ENCODE data around the gene SGIP1. TPM values are rescaled to one million over a fixed set of nuclear protein-coding genes. Genes with fewer than 3 reads are reported as not detected.

The SGIP1 gene, protein sequence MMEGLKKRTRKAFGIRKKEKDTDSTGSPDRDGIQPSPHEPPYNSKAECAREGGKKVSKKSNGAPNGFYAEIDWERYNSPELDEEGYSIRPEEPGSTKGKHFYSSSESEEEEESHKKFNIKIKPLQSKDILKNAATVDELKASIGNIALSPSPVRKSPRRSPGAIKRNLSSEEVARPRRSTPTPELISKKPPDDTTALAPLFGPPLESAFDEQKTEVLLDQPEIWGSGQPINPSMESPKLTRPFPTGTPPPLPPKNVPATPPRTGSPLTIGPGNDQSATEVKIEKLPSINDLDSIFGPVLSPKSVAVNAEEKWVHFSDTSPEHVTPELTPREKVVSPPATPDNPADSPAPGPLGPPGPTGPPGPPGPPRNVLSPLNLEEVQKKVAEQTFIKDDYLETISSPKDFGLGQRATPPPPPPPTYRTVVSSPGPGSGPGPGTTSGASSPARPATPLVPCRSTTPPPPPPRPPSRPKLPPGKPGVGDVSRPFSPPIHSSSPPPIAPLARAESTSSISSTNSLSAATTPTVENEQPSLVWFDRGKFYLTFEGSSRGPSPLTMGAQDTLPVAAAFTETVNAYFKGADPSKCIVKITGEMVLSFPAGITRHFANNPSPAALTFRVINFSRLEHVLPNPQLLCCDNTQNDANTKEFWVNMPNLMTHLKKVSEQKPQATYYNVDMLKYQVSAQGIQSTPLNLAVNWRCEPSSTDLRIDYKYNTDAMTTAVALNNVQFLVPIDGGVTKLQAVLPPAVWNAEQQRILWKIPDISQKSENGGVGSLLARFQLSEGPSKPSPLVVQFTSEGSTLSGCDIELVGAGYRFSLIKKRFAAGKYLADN
- total RNA-seq, result 10 to 100 TPM in 1 of 4 donors, 1 to 10 TPM in 3; 3.9 to 14.7 (median 6.5) TPM

DNA sequence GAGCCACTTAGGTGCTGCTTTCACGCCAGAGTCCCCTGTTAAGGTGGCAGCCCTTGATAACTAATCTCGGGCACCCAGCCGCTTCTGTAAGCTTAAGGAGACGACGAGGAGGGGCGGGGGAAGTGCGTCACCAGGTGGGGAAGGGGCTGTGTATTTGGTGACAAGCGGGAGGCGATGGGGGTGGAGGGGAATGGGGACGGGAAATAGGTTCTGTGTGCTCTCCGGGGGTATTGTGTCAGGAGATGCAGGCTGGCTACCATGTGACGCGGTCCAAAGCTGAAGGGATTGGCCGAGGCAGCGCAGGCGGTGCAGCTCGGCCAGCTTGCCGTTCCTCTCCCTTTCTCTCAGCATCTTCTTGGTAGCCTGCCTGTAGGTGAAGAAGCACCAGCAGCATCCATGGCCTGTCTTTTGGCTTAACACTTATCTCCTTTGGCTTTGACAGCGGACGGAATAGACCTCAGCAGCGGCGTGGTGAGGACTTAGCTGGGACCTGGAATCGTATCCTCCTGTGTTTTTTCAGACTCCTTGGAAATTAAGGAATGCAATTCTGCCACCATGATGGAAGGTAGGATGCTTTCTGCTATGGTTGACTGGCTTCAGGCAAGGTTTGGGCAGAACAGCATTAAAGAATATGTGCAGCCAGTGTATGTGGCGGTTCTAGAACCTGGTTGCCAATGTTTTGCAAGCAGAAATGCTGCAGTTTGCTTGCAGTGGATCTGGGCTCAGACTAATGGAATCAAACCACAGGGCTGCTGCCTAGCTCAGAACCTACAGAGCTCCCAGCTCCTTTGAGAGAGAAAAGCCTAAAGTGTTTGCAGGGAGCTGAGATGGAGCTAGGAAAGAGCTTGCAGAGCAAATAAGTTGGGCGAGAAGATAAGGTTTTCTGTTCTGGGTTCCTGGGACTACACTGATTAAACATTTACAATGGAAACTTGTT is at the start of gene SGIP1:
SGIP1 (plus strand) TSS at position 350 of the 937 bp plus-strand sequence; CDS start at position 556, 206 bp downstream.
- Histone ChIP-seq H3K27me3 (no peaks in the 10 kb centered on the region), H3K4me3 (peak within 1 kb of the TSS; percentile 31 to 56 (median 34)), H3K27ac (peak within 1 kb of the TSS; percentile 10 to 77 (median 65)), H3K36me3 (no peaks in the 10 kb centered on the region), H3K4me1 (peaks cover 0 to 15% (median 4%) of the 10 kb centered on the region in 4 donors), H3K9me3 (no peaks in the 10 kb centered on the region)
- WGBS, 2 donors, result 22 to 24% methylated on average over 25 of the region's 25 CpGs
- DNase-seq (ENCODE audit: low spot score in 2 of 2), result peak; percentile 23 to 41
- TF ChIP-seq, protein P1, sequence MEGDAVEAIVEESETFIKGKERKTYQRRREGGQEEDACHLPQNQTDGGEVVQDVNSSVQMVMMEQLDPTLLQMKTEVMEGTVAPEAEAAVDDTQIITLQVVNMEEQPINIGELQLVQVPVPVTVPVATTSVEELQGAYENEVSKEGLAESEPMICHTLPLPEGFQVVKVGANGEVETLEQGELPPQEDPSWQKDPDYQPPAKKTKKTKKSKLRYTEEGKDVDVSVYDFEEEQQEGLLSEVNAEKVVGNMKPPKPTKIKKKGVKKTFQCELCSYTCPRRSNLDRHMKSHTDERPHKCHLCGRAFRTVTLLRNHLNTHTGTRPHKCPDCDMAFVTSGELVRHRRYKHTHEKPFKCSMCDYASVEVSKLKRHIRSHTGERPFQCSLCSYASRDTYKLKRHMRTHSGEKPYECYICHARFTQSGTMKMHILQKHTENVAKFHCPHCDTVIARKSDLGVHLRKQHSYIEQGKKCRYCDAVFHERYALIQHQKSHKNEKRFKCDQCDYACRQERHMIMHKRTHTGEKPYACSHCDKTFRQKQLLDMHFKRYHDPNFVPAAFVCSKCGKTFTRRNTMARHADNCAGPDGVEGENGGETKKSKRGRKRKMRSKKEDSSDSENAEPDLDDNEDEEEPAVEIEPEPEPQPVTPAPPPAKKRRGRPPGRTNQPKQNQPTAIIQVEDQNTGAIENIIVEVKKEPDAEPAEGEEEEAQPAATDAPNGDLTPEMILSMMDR (IDR thresholded peaks at IDR 0.05), result no peak
- TF ChIP-seq EP300 (IDR thresholded peaks at IDR 0.05), result peak in 1 of 2 donors; percentile 24

DNA sequence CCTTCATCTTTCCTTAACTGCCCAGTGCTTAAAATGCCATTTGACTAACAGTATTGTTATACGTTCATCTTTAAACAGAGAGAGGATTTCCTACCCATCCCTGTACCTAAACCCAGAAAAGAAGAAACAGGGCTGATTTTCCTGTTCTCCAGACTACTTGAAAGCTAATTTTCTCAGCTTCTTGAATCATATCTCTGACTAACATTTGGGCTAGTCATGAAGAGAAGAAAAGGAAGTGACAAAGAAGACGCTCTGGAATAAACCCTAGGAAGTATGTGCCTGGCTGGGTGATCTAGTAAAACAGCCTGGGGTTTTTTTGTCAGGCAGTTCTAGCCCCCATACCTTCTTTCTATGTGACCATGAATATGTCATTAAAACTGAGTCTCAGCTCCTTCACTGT is 44.8 kb upstream of the SGIP1 start:
- H3K27ac ChIP-seq, result no peak overlapping the region
- WGBS, 2 donors, result 50 to 61% methylated on average over 2 of the region's 2 CpGs
- no peaks in the 10 kb centered on the region for H3K9me3 ChIP-seq
- H3K4me1 ChIP-seq, result peaks cover 0 to 3% (median 0%) of the 10 kb centered on the region in 4 donors
- TF ChIP-seq POLR2A (IDR thresholded peaks at IDR 0.05) (no peak), EP300 (IDR thresholded peaks at IDR 0.05) (no peak)
- TF ChIP-seq, protein P1 (IDR thresholded peaks at IDR 0.05), result no peak
- H3K36me3 ChIP-seq, result no peaks in the 10 kb centered on the region
- H3K27me3 ChIP-seq, result no peaks in the 10 kb centered on the region
- DNase-seq (ENCODE audit: low spot score in 2 of 2), result no peak
- H3K4me3 ChIP-seq, result no peak overlapping the region

DNA sequence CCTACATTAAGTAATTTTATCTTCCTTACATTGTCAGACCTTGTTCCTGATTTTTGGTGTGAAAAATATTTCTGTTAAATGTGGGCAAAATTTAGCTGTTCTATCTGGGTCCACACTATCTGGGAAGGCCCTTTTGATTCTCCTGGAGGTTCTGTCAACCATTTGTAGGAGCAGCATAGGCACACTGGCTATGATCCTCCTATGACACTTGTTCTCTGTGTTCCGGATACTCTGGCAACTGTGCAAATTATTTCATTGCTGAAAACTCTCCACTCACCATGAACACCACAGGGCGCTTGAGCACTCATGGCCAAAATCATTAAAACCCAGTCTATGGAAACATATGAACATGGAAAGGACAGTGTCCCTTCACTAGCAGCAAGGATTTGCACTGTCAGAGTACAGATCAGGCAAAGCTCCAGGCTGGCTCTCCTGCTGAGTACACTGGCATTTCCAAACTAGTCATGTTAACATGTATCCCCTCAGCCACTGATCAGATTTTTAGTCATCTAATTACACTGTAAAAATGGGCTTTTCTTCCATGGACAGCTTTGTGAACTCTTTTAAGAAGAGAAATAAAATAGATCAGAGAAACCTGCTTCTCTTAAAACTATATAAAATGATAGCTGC is 43.9 kb upstream of the SGIP1 start:
- no peak for DNase-seq (ENCODE audit: low spot score in 2 of 2)
- Histone ChIP-seq H3K4me1 (peaks cover 0 to 3% (median 0%) of the 10 kb centered on the region in 4 donors), H3K27ac (no peak overlapping the region), H3K27me3 (no peaks in the 10 kb centered on the region), H3K4me3 (no peak overlapping the region), H3K9me3 (no peaks in the 10 kb centered on the region), H3K36me3 (no peaks in the 10 kb centered on the region)
- 58 to 59% methylated on average over 2 of the region's 2 CpGs for WGBS, 2 donors
- TF ChIP-seq EP300 (IDR thresholded peaks at IDR 0.05), result no peak
- TF ChIP-seq POLR2A (IDR thresholded peaks at IDR 0.05), result no peak
- TF ChIP-seq, protein P1 (IDR thresholded peaks at IDR 0.05), result no peak

DNA sequence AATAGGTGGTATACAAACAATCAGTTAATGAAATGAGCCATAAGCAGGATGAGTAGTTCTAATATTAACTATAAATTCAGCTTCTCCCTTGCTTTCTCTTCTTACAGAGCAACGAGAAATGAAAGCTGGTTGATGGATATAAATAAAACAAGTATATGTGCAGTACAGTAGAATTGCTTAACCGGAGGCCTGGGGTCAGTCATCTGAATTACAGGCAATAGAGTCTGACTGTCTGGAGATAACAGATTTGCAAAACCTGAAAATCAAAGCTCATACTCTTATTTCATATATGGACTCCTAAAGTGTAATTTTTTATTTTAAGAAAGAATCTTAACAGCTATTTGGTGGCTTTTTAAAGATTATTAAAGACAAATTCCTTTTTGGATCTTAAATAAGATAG is 43.1 kb upstream of the SGIP1 start:
- peak in 1 of 2 donors; percentile 9 for DNase-seq (ENCODE audit: low spot score in 2 of 2)
- 52 to 59% methylated on average over 2 of the region's 2 CpGs for WGBS, 2 donors
- no peaks in the 10 kb centered on the region for H3K9me3 ChIP-seq
- no peak overlapping the region for H3K4me3 ChIP-seq
- H3K36me3 ChIP-seq, result no peaks in the 10 kb centered on the region
- H3K4me1 ChIP-seq, result peaks cover 0 to 3% (median 0%) of the 10 kb centered on the region in 4 donors
- H3K27me3 ChIP-seq, result no peaks in the 10 kb centered on the region
- H3K27ac ChIP-seq, result no peak overlapping the region
- TF ChIP-seq EP300 (IDR thresholded peaks at IDR 0.05) (no peak), POLR2A (IDR thresholded peaks at IDR 0.05) (no peak)
- TF ChIP-seq, protein P1 (IDR thresholded peaks at IDR 0.05), result no peak
